PC-9 (cell line): ENCODE data around the gene ADAMTSL1. TPM values are rescaled to one million over a fixed set of nuclear protein-coding genes. Genes with fewer than 3 reads are reported as not detected.

Experiments used
- BruUV-seq: library from RNA; stranded (reverse); fragments of 400-500 nt; replicated peaks from 2 replicates; lab custom pipeline; 2021; lab: Mats Ljungman, UMichigan
- CTCF ChIA-PET: fragments of 300-600 bp; sonication (Branson Sonifier 250); formaldehyde crosslinking; loops from one replicate; lab custom pipeline; 2022; ENCODE audit warnings: antibody characterized with exemption; lab: Charles Lee
- POLR2A ChIA-PET: fragments of 300-600 bp; sonication (Branson Sonifier 250); formaldehyde crosslinking; loops from one replicate; lab custom pipeline; 2022; ENCODE audit warnings: antibody characterized with exemption; ENCODE audit not compliant: unreplicated experiment; lab: Charles Lee
- DNase-seq, 2 experiments: peaks; one replicate each; pipeline versions ENCODE4 v3.0.0 to v3.0.0-alpha.2; 2015 to 2022; ENCODE audit warnings: mixed read lengths in 1 of 2
- H2AFZ ChIP-seq: fragments of 200-600 bp; sonication (generic); 2 replicates; pipeline ENCODE4 v1.8.1; 2017; ENCODE audit warnings: antibody characterized with exemption
- H3F3A ChIP-seq: fragments of 200-600 bp; sonication (generic); 2 replicates; pipeline ENCODE4 v1.8.1; 2017; ENCODE audit warnings: antibody characterized with exemption, mild to moderate bottlenecking, low read depth; ENCODE audit not compliant: insufficient read depth
- H3K27ac ChIP-seq: fragments of 200-600 bp; sonication (generic); 2 replicates; pipeline ENCODE4 v1.6.1; 2016; ENCODE audit warnings: mixed run types
- H3K27me3 ChIP-seq: fragments of 200-600 bp; sonication (generic); 2 replicates; pipeline ENCODE4 v1.6.1; 2016; ENCODE audit warnings: low read depth, mixed run types; ENCODE audit not compliant: insufficient read depth
- H3K36me3 ChIP-seq: fragments of 200-600 bp; sonication (generic); 2 replicates; pipeline ENCODE4 v1.6.1; 2016; ENCODE audit warnings: low read depth, mixed run types
- H3K4me1 ChIP-seq: fragments of 200-600 bp; sonication (generic); replicated peaks from 2 replicates; pipeline ENCODE4 v1.6.1; 2016; ENCODE audit warnings: mixed run types; ENCODE audit not compliant: insufficient read depth
- H3K4me2 ChIP-seq: fragments of 200-600 bp; sonication (generic); 2 replicates; pipeline ENCODE4 v1.6.1; 2017; ENCODE audit warnings: mixed run types
- H3K4me3 ChIP-seq: fragments of 200-600 bp; sonication (generic); 2 replicates; pipeline ENCODE4 v1.6.1; 2016; ENCODE audit warnings: mixed run types
- H3K79me2 ChIP-seq: fragments of 200-600 bp; sonication (generic); 2 replicates; pipeline ENCODE4 v1.6.1; 2017; ENCODE audit warnings: low read depth, mixed run types
- H3K9me2 ChIP-seq: fragments of 200-600 bp; sonication (generic); 2 replicates; pipeline ENCODE4 v1.8.1; 2017; ENCODE audit warnings: mild to moderate bottlenecking; ENCODE audit not compliant: insufficient read depth
- H3K9me3 ChIP-seq: fragments of 200-600 bp; sonication (generic); 2 replicates; pipeline ENCODE4 v1.8.1; 2016; ENCODE audit warnings: low read depth; ENCODE audit not compliant: insufficient read depth
- H4K20me1 ChIP-seq: fragments of 200-600 bp; sonication (generic); 2 replicates; pipeline ENCODE4 v1.8.1; 2017; ENCODE audit not compliant: insufficient read depth
- EZH2 ChIP-seq: fragments of 200-600 bp; sonication (generic); IDR thresholded peaks from 2 replicates; pipeline ENCODE4 v1.8.0; 2017; ENCODE audit warnings: antibody characterized with exemption, low read depth
- intact Hi-C: fragments of 100-400 bp; cut with micrococcal nuclease; formaldehyde crosslinking; loops from one replicate; pipeline ENCODE4 v1.10.0; 2022; ENCODE audit not compliant: unreplicated experiment
- total RNA-seq: library from RNA; stranded (reverse); gene quantifications from 2 replicates; pipeline ENCODE4 v1.2.3, GENCODE V29; 2021
- TF ChIP-seq, protein P1 (sequence below): fragments of 200-600 bp; sonication (generic); conservative IDR thresholded peaks from 2 replicates; pipeline ENCODE4 v1.6.1; 2017; ENCODE audit warnings: mixed run types, antibody characterized with exemption, mild to moderate bottlenecking, moderate library complexity

ADAMTSL1 gene
- total RNA-seq, 1 experiment from 2014 or later, result not detected

DNA sequence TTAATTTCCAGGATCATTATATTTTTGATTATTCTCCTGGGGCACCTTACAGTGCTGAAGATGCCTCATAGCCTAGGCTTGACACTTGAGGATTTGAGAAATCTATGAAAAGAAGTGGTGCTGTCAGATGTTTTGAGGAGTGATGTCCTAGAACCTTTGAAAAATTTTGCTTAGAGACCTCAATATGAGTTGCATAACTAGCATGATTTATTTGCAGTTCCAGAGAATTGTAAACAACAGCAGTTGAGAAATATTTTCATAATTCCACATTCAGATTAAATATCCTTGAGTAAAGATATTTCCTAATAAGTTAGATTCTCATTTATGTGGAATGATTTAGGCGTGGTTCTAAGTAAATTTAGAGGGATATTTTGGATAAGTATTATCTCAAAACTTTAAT, 225.8 kb downstream of the ADAMTSL1 start:
- Histone ChIP-seq H3K79me2 (no peaks in the 10 kb centered on the region), H3K36me3 (no peaks in the 10 kb centered on the region), H3K4me2 (no peak overlapping the region), H3K9me3 (no peaks in the 10 kb centered on the region), H3K4me3 (no peak overlapping the region), H3K9me2 (no peaks in the 10 kb centered on the region), H3F3A (no peaks in the 10 kb centered on the region), H4K20me1 (no peaks in the 10 kb centered on the region), H2AFZ (no peak overlapping the region), H3K27ac (no peak overlapping the region), H3K4me1 (no peaks in the 10 kb centered on the region), H3K27me3 (no peaks in the 10 kb centered on the region)
- TF ChIP-seq EZH2, result no peak
- ChIA-PET POLR2A (no interaction called here), CTCF (no interaction called here)
- DNase-seq, result no peak
- no TSS peak for BruUV-seq
- intact Hi-C loops, result no loop called here

DNA sequence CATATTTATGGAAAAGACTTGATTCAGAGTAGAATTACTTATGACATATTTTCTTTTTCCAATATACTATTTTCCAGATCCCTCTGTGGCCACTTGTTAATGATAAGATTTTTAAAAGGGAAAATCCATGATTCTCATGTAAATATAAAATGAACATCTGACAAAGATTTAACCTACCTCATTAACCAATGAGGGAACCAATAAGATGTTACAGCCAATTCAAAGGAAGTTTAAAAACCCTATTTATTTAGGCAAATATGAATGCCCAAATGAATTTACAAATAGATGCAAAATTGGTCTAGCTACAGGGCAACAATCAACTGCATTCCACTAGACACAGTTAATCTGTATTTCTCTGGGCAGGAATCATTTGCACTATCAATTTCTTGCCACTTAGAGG, 226.8 kb downstream of the ADAMTSL1 start:
- ChIA-PET CTCF (no interaction called here), POLR2A (no interaction called here)
- Histone ChIP-seq H3K27ac (no peak overlapping the region), H3K4me1 (no peaks in the 10 kb centered on the region), H3K36me3 (no peaks in the 10 kb centered on the region), H4K20me1 (no peaks in the 10 kb centered on the region), H3K9me3 (no peaks in the 10 kb centered on the region), H3K4me2 (no peak overlapping the region), H3F3A (no peaks in the 10 kb centered on the region), H3K79me2 (no peaks in the 10 kb centered on the region), H3K27me3 (no peaks in the 10 kb centered on the region), H3K4me3 (no peak overlapping the region), H3K9me2 (no peaks in the 10 kb centered on the region), H2AFZ (no peak overlapping the region)
- BruUV-seq, result no TSS peak
- no peak for DNase-seq
- intact Hi-C loops, result no loop called here
- TF ChIP-seq EZH2, result no peak
- TF ChIP-seq, protein P1, sequence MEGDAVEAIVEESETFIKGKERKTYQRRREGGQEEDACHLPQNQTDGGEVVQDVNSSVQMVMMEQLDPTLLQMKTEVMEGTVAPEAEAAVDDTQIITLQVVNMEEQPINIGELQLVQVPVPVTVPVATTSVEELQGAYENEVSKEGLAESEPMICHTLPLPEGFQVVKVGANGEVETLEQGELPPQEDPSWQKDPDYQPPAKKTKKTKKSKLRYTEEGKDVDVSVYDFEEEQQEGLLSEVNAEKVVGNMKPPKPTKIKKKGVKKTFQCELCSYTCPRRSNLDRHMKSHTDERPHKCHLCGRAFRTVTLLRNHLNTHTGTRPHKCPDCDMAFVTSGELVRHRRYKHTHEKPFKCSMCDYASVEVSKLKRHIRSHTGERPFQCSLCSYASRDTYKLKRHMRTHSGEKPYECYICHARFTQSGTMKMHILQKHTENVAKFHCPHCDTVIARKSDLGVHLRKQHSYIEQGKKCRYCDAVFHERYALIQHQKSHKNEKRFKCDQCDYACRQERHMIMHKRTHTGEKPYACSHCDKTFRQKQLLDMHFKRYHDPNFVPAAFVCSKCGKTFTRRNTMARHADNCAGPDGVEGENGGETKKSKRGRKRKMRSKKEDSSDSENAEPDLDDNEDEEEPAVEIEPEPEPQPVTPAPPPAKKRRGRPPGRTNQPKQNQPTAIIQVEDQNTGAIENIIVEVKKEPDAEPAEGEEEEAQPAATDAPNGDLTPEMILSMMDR, result no peak

DNA sequence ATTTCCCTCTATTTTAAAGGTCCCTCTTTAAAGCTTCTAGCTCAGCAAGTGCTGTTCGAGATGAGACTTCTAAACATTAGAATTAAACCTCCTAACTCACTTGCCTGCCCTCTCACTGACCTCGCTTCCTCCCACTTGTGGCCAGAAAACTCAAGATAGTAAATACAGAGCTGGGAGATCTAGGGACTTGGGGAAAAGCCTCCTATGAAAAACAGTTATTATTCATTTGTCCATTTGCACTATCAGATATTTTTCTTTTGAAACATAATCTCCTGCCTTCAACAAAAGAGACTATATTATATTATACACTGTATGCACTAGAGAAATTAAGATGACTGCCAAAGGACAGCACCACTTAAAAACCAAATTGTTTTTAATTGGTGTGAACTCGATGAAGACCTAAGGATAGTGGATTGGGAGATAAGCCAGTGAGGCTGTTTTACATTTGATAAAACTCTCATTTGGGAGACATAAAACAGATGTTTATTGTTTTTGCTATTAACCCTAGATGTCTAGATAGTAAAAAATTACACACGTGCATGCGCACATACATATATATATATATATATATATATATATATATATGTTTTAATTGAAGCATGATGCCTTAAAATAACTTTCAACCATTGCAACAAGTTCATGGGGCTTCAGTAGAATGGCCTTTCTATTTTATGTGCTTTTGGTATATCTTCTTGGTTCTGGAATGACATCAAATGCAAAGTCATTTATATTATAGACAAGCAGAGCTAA, 229.4 kb downstream of the ADAMTSL1 start:
- Histone ChIP-seq H3K27ac (no peak overlapping the region), H3K9me3 (no peaks in the 10 kb centered on the region), H4K20me1 (no peaks in the 10 kb centered on the region), H3K4me1 (no peaks in the 10 kb centered on the region), H3F3A (no peaks in the 10 kb centered on the region), H3K9me2 (no peaks in the 10 kb centered on the region), H3K36me3 (no peaks in the 10 kb centered on the region), H3K4me2 (no peak overlapping the region), H3K4me3 (no peak overlapping the region), H3K79me2 (no peaks in the 10 kb centered on the region), H3K27me3 (no peaks in the 10 kb centered on the region), H2AFZ (no peak overlapping the region)
- CTCF ChIA-PET, result no interaction called here
- TF ChIP-seq, protein P1, result no peak
- TF ChIP-seq EZH2, result no peak
- no TSS peak for BruUV-seq
- POLR2A ChIA-PET, result no interaction called here
- DNase-seq, result no peak
- intact Hi-C loops, result no loop called here
